GM12892 (cell line): ENCODE results near the gene SHROOM2.

Experiments
- POLR2A ChIP-seq: IDR thresholded peaks from 2 replicates; pipeline ENCODE4 v1.6.1; 2011; ENCODE audit warnings: low read depth, low read length, control low read depth
- POLR2AphosphoS5 ChIP-seq: IDR thresholded peaks from 2 replicates; pipeline ENCODE4 v1.6.1; 2011; ENCODE audit warnings: low read depth, low read length, control low read depth
- TAF1 ChIP-seq: IDR thresholded peaks from 2 replicates; pipeline ENCODE4 v1.6.1; 2011; ENCODE audit warnings: low read depth, mild to moderate bottlenecking, control low read depth, low read length, borderline replicate concordance

- no peak for TF ChIP-seq POLR2A
- no peak for TF ChIP-seq TAF1
- no peak for TF ChIP-seq POLR2AphosphoS5
These were observed 2.7 kb downstream of the SHROOM2 start for GRCh38 chrX:9788911-9789310.
